ENCODE measurements around the gene LCK. TPM values are rescaled to one million over a fixed set of nuclear protein-coding genes. Genes with fewer than 3 reads are reported as not detected.

LCK gene
- total and polyA plus RNA-seq, 10 of the 15 experiments (the other 5 are each of a cell fraction or from before 2014, with no cell fraction given), result 31.5 to 173 (median 119) TPM

DNA sequence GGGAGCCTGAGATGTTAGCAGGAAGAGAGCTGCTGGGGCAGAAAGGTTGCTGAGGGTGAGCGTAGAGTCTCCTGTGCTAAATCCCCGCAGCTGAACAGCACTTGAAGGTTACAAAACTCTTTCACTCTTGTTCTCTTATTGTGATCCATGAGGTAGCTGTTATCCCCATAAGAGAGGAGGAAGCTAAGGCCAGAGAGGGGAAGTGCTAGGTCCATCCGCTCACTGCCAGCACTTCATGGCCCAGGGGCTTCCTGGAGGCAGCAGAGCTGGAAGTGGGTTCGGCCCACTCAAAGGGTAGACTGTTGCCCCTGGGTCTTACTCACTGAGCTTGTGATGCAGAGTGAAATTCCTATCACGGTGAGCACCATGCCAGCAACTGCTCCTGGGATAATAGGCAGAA is 34.5 kb upstream of the LCK start:
- 51% methylated on average over 5 of the region's 5 CpGs for WGBS (ENCODE audit: insufficient coverage, insufficient replicate concordance, low lambda C conversion rate, missing lambda C conversion rate)
- no peak for TF ChIP-seq GATAD2B (conservative IDR thresholded peaks at IDR 0.05; ENCODE audit: low read depth)
- TF ChIP-seq GABPA (IDR thresholded peaks at IDR 0.05; ENCODE audit: low read depth), result no peak
- TF ChIP-seq, protein P1, sequence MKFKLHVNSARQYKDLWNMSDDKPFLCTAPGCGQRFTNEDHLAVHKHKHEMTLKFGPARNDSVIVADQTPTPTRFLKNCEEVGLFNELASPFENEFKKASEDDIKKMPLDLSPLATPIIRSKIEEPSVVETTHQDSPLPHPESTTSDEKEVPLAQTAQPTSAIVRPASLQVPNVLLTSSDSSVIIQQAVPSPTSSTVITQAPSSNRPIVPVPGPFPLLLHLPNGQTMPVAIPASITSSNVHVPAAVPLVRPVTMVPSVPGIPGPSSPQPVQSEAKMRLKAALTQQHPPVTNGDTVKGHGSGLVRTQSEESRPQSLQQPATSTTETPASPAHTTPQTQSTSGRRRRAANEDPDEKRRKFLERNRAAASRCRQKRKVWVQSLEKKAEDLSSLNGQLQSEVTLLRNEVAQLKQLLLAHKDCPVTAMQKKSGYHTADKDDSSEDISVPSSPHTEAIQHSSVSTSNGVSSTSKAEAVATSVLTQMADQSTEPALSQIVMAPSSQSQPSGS (IDR thresholded peaks at IDR 0.05; ENCODE audit: low read length), result no peak
- no peak for TF ChIP-seq RB1 (IDR thresholded peaks at IDR 0.05; ENCODE audit: borderline replicate concordance)
- TF ChIP-seq E4F1 (IDR thresholded peaks at IDR 0.05; ENCODE audit: borderline replicate concordance, partially characterized antibody), result no peak
- no peak for TF ChIP-seq YY1 (IDR thresholded peaks at IDR 0.05; ENCODE audit: low read depth, low read length)
- TF ChIP-seq ZNF687 (IDR thresholded peaks at IDR 0.05), result no peak
- TF ChIP-seq YBX1 (IDR thresholded peaks at IDR 0.05), result no peak
- BruUV-seq (replicated peaks), result no TSS peak
- no peak for FAIRE-seq
- H4K20me1 ChIP-seq (ENCODE audit: control insufficient read depth, insufficient read depth), result no peaks in the 10 kb centered on the region
- H3K4me1 ChIP-seq (ENCODE audit: control insufficient read depth, insufficient read depth, low read length), result peaks cover 3% of the 10 kb centered on the region; the same call in 1 of the 2 replicates
- DNase-seq (ENCODE audit: low read depth, low spot score), result no peak
- peaks cover 0 to 10% of the 10 kb centered on the region in 2 experiments; a peak in 1 of 4 replicates for H3K36me3 ChIP-seq (ENCODE audit: control insufficient read depth in 2 of 2, insufficient read depth in 2 of 2, low read length in 1 of 2)
- RAD21 ChIA-PET (ENCODE audit: unreplicated experiment), result interaction anchor here (0.8 to 3.2 kb wide), 15 partner anchors 11 to 204 kb away, joined by 3 to 49 read pairs (median 10); partner anchors contain the start of genes IQCC and MARCKSL1
- H3K9ac ChIP-seq (ENCODE audit: control insufficient read depth, insufficient read depth, low read length), result no peak overlapping the region
- SMC1A ChIA-PET (ENCODE audit: uncharacterized antibody, unreplicated experiment), result interaction anchor here (0.9 to 4.6 kb wide), 21 partner anchors 12 to 197 kb away, joined by 3 to 44 read pairs (median 5); partner anchors contain the start of genes BSDC1, FAM167B, HDAC1 and LCK
- no peaks in the 10 kb centered on the region for H3K9me3 ChIP-seq (replicated peaks; ENCODE audit: control insufficient read depth, insufficient read depth, low read length)
- peaks cover 3% of the 10 kb centered on the region; the same call in 1 of the 2 replicates for H3K79me2 ChIP-seq (ENCODE audit: control insufficient read depth, insufficient read depth, low read length)
- in situ Hi-C loops (cut with MboI) (no loop called here), intact Hi-C loops (cut with micrococcal nuclease; ENCODE audit: unreplicated experiment) (no loop called here)
- H3K4me2 ChIP-seq (ENCODE audit: control insufficient read depth, insufficient read depth), result no peak overlapping the region
- POLR2A ChIA-PET, result interaction anchor here (0.5 to 3.0 kb wide), 7 partner anchors 16 to 178 kb away, joined by 3 to 18 read pairs (median 4); partner anchors contain the start of genes BSDC1, CCDC28B and MARCKSL1
- H2AFZ ChIP-seq (ENCODE audit: control insufficient read depth, low read depth, low read length), result no peak overlapping the region
- H3K27me3 ChIP-seq (replicated peaks in 1 of 2; ENCODE audit: control insufficient read depth in 2 of 2, insufficient read depth in 2 of 2, low read length in 1 of 2), result no peaks in the 10 kb centered on the region
- H3K27ac ChIP-seq (ENCODE audit: control insufficient read depth, insufficient read depth), result no peak overlapping the region
- H3K4me3 ChIP-seq, result no peak overlapping the region
- ATAC-seq, result no peak
- CTCF ChIA-PET, result interaction anchor here (0.7 to 7.7 kb wide), 39 partner anchors 9 to 496 kb away, joined by 3 to 123 read pairs (median 9); partner anchors contain the start of genes BSDC1, CCDC28B, FAM167B and IQCC
